Transverse colon (tissue), 4 donors: ENCODE measurements around the gene MYBPC2. TPM values are rescaled to one million over a fixed set of nuclear protein-coding genes. Genes with fewer than 3 reads are reported as not detected.

Experiments
- DNase-seq: peaks from one replicate; pipeline ENCODE4 v3.0.0-alpha.2; 2019
- H3K27ac ChIP-seq, 4 donors: fragments of 200-600 bp; sonication (generic); 2 replicates each; pipeline ENCODE4 v1.5.1; 2016 to 2018; ENCODE audit warnings: inconsistent platforms in 4 of 4
- H3K27me3 ChIP-seq: fragments of 200-600 bp; sonication (generic); 2 replicates; pipeline ENCODE4 v1.5.1; 2017; ENCODE audit warnings: inconsistent platforms
- H3K36me3 ChIP-seq, 4 donors: fragments of 200-600 bp; sonication (generic); 2 replicates each; pipeline ENCODE4 v1.5.1; 2017 to 2019; ENCODE audit warnings: inconsistent platforms in 4 of 4
- H3K4me1 ChIP-seq, 4 donors: fragments of 200-600 bp; sonication (generic); 2 replicates each; pipeline ENCODE4 v1.5.1; 2017 to 2020; ENCODE audit warnings: inconsistent platforms in 4 of 4
- H3K4me3 ChIP-seq, 4 donors: fragments of 200-600 bp; sonication (generic); 1 replicate in 1 of 4; 2 replicates in 3 of 4; pipeline versions ENCODE4 v1.5.1 to v1.6.1; 2017 to 2019; ENCODE audit warnings: inconsistent platforms in 4 of 4
- H3K9me3 ChIP-seq, 2 donors: fragments of 200-600 bp; sonication (generic); 2 replicates each; pipeline ENCODE4 v1.5.1; 2017 to 2019; ENCODE audit warnings: inconsistent platforms in 2 of 2
- CTCF ChIP-seq, 5 experiments: fragments of 200-600 bp in 3 of 5; fragments of 450-650 bp in 2 of 5; sonication (generic) in 3 of 5; IDR thresholded peaks; 1 replicate in 2 of 5; 2 replicates in 3 of 5; pipeline ENCODE4 v1.5.1; 2016 to 2017; ENCODE audit warnings: antibody characterized with exemption in 5 of 5, inconsistent platforms in 3 of 5, mild to moderate bottlenecking in 2 of 5, moderate library complexity in 1 of 5
- EP300 ChIP-seq: sonication (generic); formaldehyde crosslinking; IDR thresholded peaks from one replicate; pipeline ENCODE4 v1.6.1; 2017; ENCODE audit warnings: antibody characterized with exemption, low read depth
- POLR2A ChIP-seq: fragments of 450-650 bp; IDR thresholded peaks from one replicate; pipeline ENCODE4 v1.6.1; 2016; ENCODE audit warnings: antibody characterized with exemption, mild to moderate bottlenecking, moderate library complexity
- POLR2AphosphoS5 ChIP-seq, 3 donors: sonication (generic); formaldehyde crosslinking; IDR thresholded peaks; one replicate each; pipeline ENCODE4 v1.6.1; 2016; ENCODE audit warnings: antibody characterized with exemption in 3 of 3
- WGBS, 2 donors: methylation state at CpG; one replicate each; pipeline ENCODE4 v1.1.5; 2018; ENCODE audit warnings: low coverage in 1 of 2; 5-methylcytosine and 5-hydroxymethylcytosine counted together
- in situ Hi-C, 4 donors: fragments of 200-750 bp; cut with MboI; loops; one replicate each; pipeline versions ENCODE4 v1.15.0 to v1.15.1; 2017; ENCODE audit warnings: low sequenced_read_pairs in 3 of 4, low pct_ligation_motif_present in 1 of 4, low pct_unique_long_range_greater_than_20kb in 1 of 4
- intact Hi-C: fragments of 100-400 bp; cut with DNase I; formaldehyde crosslinking; loops from one replicate; pipeline ENCODE4 v1.15.1; 2023; ENCODE audit warnings: low total_unique reads
- total RNA-seq, 4 donors: library from RNA; depleted of rRNA; stranded (reverse); fragments of >200 nt; gene quantifications; one replicate each; pipeline ENCODE4 v1.1.0, GENCODE V29; 2016

MYBPC2 gene
- total RNA-seq, 4 donors from 2014 or later: 0.16 to 0.41 TPM; not detected in 2

GRCh38 chr19:50490991-50491472 lies 58.3 kb downstream of the MYBPC2 start:
- 35 to 43% methylated on average over 17 to 26 of the region's 26 CpGs for WGBS, 2 donors
- H3K9me3 ChIP-seq: no peaks in the 10 kb centered on the region
- H3K4me1 ChIP-seq: peaks cover 0 to 4% (median 0%) of the 10 kb centered on the region in 4 donors
- H3K27ac ChIP-seq: no peak overlapping the region
- H3K27me3 ChIP-seq: peaks cover 20% of the 10 kb centered on the region
- no peak for DNase-seq
- in situ Hi-C loops: no loop called here
- no peak for TF ChIP-seq POLR2A
- no peak for TF ChIP-seq POLR2AphosphoS5 (IDR thresholded peaks at IDR 0.05)
- no peak for TF ChIP-seq CTCF (IDR thresholded peaks at IDR 0.05)
- no peak for TF ChIP-seq EP300
- no peak overlapping the region for H3K4me3 ChIP-seq
- H3K36me3 ChIP-seq: no peaks in the 10 kb centered on the region
- intact Hi-C loops: no loop called here

- DNase-seq: no peak
- no peaks in the 10 kb centered on the region for H3K9me3 ChIP-seq
- peaks cover 0 to 4% (median 0%) of the 10 kb centered on the region in 4 donors for H3K4me1 ChIP-seq
- in situ Hi-C loops: no loop called here
- no peak overlapping the region for H3K27ac ChIP-seq
- intact Hi-C loops: no loop called here
- no peak overlapping the region for H3K4me3 ChIP-seq
- WGBS, 2 donors: 3 to 11% methylated on average over 5 to 9 of the region's 12 CpGs
- H3K27me3 ChIP-seq: peaks cover 11% of the 10 kb centered on the region
- TF ChIP-seq POLR2A (no peak), CTCF (IDR thresholded peaks at IDR 0.05) (no peak), EP300 (no peak), POLR2AphosphoS5 (IDR thresholded peaks at IDR 0.05) (no peak)
- H3K36me3 ChIP-seq: no peaks in the 10 kb centered on the region
Measured at GRCh38 chr19:50492303-50493052, 59.8 kb downstream of the MYBPC2 start.

DNA sequence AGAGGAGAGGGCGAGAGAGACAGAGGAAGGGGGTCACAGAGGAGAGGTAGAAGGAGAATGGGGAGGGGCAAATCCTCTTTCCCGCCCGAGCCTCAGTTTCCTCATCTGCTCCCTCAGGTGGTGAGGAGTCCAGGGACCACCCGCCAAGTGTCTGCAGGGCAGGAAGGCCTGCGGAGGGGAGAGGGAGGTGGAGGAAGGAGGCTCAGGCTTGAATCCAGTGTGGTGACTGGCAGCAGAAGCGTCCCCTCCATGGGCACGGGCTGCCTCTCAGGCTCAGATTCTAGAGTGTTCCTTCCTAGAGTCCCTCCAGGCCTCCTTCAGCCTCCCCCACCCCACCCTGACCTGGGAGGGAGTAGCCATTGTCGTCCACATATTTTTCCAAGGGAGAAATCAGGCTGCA lies 60.5 kb downstream of the MYBPC2 start:
- H3K4me3 ChIP-seq: no peak overlapping the region
- TF ChIP-seq POLR2AphosphoS5 (IDR thresholded peaks at IDR 0.05) (no peak), CTCF (IDR thresholded peaks at IDR 0.05) (no peak), EP300 (no peak), POLR2A (no peak)
- intact Hi-C loops (no loop called here), in situ Hi-C loops (no loop called here)
- H3K36me3 ChIP-seq: no peaks in the 10 kb centered on the region
- 86% methylated on average over 4 to 8 of the region's 8 CpGs for WGBS, 2 donors
- DNase-seq: no peak
- H3K4me1 ChIP-seq: peaks cover 0 to 4% (median 0%) of the 10 kb centered on the region in 4 donors
- no peaks in the 10 kb centered on the region for H3K9me3 ChIP-seq
- peaks cover 7% of the 10 kb centered on the region for H3K27me3 ChIP-seq
- no peak overlapping the region for H3K27ac ChIP-seq

- H3K9me3 ChIP-seq: no peaks in the 10 kb centered on the region
- 43 to 57% methylated on average over 5 to 7 of the region's 7 CpGs for WGBS, 2 donors
- in situ Hi-C loops: no loop called here
- no peak overlapping the region for H3K27ac ChIP-seq
- no peak overlapping the region for H3K4me3 ChIP-seq
- no peaks in the 10 kb centered on the region for H3K36me3 ChIP-seq
- H3K27me3 ChIP-seq: peaks cover 7% of the 10 kb centered on the region
- H3K4me1 ChIP-seq: peaks cover 0 to 4% (median 0%) of the 10 kb centered on the region in 4 donors
- TF ChIP-seq POLR2A: no peak
- no peak for DNase-seq
- intact Hi-C loops: no loop called here
Measured at GRCh38 chr19:50494186-50495019, 61.7 kb downstream of the MYBPC2 start.
